ENCODE data around the gene TNPO3.

GRCh38 chr7:129052441-129052840, 2.5 kb downstream of the TNPO3 start:
- TF ChIP-seq CTCF (IDR thresholded peaks at IDR 0.05) (no peak), EZH2 (IDR thresholded peaks at IDR 0.05) (no peak)

Data from neural progenitor cell (in vitro differentiated cells).